NCI-H446 treated with DMSO at 0.1 percent for 48 hours (cell line): ENCODE results near the gene STARD7.
"Not testable (repeated sequence)": the region's sequence is repeated elsewhere in the genome, so short reads cannot be mapped to it uniquely, and the experiment has no call there.

Experiments used
- DNase-seq: peaks from one replicate; lab custom pipeline; 2025; lab: John Stamatoyannopoulos, UW

The STARD7 gene, protein sequence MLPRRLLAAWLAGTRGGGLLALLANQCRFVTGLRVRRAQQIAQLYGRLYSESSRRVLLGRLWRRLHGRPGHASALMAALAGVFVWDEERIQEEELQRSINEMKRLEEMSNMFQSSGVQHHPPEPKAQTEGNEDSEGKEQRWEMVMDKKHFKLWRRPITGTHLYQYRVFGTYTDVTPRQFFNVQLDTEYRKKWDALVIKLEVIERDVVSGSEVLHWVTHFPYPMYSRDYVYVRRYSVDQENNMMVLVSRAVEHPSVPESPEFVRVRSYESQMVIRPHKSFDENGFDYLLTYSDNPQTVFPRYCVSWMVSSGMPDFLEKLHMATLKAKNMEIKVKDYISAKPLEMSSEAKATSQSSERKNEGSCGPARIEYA

GRCh38 chr2:96208143-96209010 lies at the start of gene STARD7:
STARD7 (minus strand) TSS chr2:96208827; CDS start chr2:96208434, 393 bp downstream.
- DNase-seq = peak; percentile 94

DNA sequence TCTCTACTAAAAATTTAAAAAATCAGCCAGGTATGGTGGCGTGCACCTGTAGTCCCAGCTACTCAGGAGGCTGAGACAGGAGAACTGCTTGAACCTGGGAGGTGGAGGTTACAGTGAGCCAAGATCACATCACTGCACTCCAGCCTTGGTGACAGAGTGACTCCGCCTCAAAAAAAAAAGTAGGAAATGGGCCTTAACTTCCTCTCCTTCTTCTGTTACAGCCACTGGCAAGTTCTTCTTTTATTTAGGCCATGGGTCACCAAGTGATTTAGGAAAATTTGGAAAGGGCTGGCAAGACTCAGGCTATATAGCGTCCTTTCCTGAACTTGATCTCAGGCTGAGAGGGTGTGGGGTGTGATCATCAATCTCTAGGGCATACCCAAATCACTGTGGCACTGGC lies 49.1 kb upstream of the STARD7 start:
- DNase-seq = not testable (repeated sequence)

DNA sequence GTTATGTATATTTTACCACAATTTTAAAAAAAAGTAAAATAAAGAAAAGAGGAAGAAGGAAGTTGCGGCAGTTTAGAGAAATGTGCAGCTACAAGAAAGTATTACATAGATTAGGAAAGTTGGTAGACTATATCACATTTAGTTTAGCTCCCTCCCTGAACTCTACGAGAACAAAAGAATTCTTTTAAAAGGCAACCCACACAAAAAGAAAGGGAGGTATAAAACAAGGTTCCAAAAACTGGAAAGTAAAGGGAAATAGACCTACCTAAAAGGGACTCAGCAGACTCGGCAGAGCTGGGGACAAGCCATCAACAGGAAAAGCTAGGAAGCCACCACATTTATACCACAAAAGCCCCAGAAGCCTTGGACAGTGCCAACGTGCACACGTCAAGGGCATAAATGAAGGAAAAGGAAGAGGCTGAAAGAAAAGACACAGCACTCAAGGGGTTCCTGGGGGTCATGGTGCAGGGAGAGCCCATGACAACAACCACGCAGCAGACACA lies 48.0 kb upstream of the STARD7 start:
- no peak for DNase-seq

DNA sequence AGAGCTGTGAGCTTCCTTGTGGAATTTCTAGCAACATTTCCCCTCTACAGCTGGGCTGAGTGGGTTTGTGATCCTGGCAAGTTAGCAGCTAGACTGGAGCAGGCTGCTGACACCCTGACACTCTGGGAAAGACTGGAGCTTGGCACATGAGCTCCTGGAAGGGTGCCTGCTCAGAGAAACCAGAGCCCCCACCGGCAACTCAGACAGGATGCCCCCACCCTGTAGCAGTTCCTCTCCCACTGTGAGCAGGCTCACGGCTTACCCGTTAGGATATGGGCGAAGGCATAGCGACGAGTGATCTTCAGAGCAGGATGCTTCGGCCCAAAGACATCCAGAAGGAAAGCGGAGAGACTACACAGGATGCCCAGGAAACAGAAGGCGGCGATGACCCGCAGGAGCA lies 45.9 kb upstream of the STARD7 start:
- no peak for DNase-seq

- DNase-seq = no peak
These were observed 44.4 kb upstream of the STARD7 start for GRCh38 chr2:96253006-96253405.

GRCh38 chr2:96252526-96252925 lies 43.9 kb upstream of the STARD7 start:
- DNase-seq = no peak

DNA sequence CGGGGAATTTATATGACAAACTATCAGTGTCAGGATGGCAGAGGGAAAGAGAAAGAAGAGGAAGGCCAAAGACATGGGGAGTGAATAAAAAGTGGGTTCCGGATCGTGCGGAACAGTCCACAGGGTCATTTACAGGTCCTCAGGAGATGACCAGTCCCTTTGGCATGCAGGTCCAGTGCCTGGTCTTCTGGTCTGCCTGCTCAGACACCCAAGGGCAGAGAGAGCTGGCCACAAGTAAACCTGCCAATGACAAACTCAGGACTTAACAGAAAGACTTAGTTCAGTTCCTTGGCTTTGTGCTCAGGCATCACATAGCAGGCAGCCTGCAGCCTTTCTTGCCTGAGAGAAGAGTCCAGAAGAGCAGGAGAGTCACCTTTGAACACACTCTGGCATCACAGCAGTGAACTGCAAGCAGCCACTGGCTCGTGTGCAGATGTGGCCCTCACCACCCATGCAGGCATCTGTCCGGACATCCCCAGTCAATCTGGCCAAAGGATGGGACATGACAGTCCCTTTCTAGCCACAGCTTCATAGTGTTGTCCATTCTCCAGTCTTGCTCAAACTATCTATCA lies 43.2 kb upstream of the STARD7 start:
- no peak for DNase-seq

DNA sequence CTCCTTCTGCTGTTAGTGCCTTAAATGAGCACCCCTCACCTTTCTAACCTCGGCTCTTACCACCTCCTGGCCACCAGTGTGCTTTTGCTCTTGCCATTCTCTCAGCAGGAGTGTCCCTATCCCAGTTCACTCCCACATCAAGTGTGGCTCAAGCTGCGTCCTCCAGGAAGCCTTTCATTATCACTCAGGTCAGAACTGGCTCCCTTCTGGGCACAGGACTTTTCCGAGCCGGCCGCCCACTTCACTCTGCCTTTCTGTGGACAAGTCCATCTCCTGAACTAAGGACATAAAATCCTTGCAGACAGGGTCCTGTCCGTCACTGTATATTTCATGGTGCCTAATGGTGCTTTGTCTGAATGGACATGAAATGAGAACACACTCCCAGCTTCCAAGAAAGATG lies 41.6 kb upstream of the STARD7 start:
- no peak for DNase-seq

DNA sequence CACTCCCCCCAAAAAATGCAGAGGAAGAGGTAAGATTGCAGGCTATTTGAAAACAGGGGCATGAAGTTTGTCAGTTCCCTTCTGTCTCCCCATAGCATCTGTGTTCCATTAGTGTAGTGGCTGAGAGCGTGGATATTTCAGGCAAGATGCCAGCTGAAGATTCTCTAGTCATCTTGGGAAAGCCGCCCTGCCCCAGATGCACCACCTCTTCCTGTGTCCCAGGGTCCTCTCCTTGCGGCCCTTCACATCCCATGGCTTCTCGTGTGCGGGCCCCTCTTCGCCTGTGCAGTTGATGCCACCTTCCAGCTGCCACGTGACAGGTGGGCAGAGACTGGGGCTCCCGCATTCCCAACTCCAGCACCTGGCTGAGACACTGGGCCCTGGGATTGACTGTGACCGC lies 41.0 kb upstream of the STARD7 start:
- no peak for DNase-seq

DNA sequence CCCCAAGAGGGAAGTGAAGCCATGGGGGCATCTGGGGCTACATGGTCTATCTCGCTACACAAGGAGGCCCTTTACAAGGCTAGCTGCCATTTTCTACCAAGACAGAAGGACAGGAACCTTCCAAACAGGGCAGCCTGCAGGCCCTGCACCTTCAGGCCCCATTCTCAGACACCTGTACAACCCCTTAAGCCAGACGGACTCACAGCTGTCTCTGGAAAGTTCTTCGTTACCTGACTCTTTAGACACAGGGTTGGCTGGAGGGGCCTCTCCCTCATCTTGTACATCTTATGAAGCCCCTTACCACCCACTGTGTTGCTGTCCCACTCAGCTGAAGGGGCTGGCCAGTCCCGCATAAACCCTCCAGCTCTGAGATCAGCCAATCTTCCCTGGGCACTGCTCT lies 40.0 kb upstream of the STARD7 start:
- no peak for DNase-seq

GRCh38 chr2:96247896-96248295 lies 39.3 kb upstream of the STARD7 start:
- DNase-seq = no peak

DNA sequence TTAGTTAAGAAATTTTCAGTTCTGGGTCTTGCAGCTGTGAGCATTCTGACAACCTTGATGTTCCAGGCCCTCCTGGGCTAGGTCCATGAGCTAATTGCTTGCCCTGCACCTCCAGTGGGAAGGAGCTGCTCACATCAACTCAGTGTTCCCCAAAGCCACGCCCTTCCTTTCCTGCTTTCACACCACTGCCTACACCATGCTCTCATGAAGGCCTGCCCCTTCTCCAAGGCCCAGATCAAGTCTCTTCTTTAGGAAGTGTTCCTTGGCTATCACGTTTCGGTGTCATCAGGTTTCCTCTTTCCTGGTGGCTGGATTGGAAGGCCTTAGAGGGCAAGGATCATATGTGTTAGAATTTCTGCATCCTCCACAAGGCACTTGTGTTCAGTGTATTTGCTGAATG lies 38.4 kb upstream of the STARD7 start:
- no peak for DNase-seq

GRCh38 chr2:96245609-96246390 lies 37.2 kb upstream of the STARD7 start:
- DNase-seq = no peak

GRCh38 chr2:96243843-96244242 lies 35.2 kb upstream of the STARD7 start:
- DNase-seq = no peak

GRCh38 chr2:96241900-96242611 lies 33.4 kb upstream of the STARD7 start:
- DNase-seq = no peak

GRCh38 chr2:96241227-96241626 lies 32.6 kb upstream of the STARD7 start:
- DNase-seq = no peak

- DNase-seq = peak; percentile 10
These were observed 31.9 kb upstream of the STARD7 start for GRCh38 chr2:96240341-96241038.

GRCh38 chr2:96239745-96240264 lies 31.2 kb upstream of the STARD7 start:
- DNase-seq = no peak

DNA sequence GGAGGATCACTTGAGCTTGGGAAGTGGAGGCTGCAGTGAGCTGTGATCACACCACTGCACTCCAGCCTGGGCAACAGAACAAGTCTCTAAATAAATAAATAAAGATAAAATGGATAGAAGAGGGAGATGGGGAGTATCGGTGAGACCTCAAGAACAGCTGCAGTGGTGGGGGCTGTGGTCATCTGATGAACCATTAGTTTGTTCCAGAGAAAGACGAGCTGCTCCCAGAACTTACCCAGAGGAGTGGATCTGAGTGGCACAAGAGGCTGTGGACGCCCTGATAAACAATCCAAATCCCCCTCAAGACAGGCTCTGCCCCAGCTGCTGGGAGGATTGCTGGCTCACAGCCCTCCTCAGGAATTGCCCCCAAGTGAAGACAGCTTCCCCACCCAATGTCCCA lies 30.5 kb upstream of the STARD7 start:
- no peak for DNase-seq

DNA sequence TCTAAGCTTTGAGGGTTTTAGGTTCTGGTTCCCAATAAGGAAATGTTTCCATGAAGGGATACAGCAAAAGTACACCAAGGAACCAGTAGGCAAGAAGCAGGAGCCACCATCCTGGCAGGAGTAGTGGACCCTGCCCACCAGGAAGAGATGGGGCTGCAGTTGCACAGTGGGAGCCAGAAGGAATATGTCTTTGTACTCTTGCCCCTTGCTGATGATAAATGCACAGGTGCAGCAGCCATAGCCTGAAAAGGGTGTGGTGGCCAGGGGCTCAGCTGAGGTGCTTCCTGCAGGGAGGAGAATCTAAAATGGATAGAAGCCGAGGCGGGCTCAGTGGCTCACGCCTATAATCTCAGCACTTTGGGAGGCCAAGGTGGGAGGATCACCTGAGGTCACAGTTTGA lies 29.6 kb upstream of the STARD7 start:
- no peak for DNase-seq
